Occipital lobe (tissue), 2 donors: Measurements from ENCODE around the gene MAST4. TPM values are rescaled to one million over a fixed set of nuclear protein-coding genes. Genes with fewer than 3 reads are reported as not detected.
"Not testable (repeated sequence)": the region's sequence is repeated elsewhere in the genome, so short reads cannot be mapped to it uniquely, and the experiment has no call there.

ENCODE experiments used
- DNase-seq: peaks from one replicate; lab custom pipeline; 2025; lab: John Stamatoyannopoulos, UW
- total RNA-seq: library from RNA; depleted of rRNA; stranded (reverse); fragments of >200 nt; gene quantifications from one replicate; pipeline ENCODE4 v1.2.3, GENCODE V29; 2014

MAST4 gene
- total RNA-seq, 1 donor from 2014 or later: 13.6 TPM

DNA sequence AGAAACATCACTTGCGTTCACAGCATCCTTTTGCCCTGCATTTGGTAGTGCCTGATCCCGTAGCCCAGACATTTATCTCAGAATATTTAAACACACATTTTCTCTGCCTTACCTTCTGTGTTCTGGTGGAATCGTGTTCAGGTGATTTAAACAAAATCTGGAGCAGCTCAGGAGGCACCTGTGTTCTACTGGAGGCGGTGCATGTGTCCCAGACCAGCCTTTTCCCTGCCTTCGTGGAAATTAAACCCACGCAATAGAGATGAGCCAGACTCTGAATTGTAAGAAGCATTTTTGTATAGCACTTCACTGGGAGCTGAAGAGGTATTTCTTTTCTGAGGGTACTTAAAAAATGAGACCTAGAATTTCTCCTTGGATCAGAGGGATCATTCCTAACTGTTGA, 212.5 kb downstream of the MAST4 start:
- DNase-seq: no peak

- no peak for DNase-seq
Observed at GRCh38 chr5:66810151-66810550, 214.0 kb downstream of the MAST4 start.

DNA sequence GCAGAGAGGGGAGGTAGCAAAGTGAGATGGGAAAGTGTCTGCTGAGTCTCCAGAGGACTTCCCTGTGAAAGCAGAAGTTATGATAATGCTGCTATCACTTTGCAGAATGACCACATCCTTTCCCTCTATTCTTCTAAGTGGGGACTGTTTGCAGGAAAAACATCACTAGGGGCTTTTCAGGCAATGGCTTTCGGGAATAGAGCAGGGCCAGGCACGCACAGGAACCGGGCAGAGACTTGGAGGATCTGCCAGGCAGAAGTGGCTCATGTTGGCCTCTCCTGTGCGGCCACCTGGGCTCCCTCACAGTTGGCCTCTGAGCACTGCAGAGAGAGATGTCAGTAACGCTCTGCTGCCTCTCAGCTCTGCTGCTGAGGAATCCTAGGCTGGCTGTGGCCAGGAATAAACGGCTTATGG, 214.7 kb downstream of the MAST4 start:
- no peak for DNase-seq

DNA sequence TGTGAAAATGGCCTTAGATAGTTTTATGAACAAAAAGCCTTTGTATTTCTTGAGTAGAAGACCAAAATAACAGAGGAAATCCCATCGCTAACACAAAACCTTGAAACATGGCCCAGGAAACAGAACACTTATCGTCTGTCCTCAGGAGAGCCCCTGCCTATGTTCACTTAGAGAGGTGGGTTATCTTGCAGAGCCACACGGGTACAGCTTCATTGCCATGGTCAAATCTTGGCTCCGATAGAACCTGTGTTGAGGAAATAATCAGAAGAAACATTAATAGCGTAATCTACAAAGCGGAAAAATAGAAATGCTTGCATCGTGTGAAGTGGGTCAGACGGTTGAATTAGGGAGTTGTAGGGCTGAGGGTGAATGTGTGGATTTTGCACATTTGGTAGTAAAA, 216.1 kb downstream of the MAST4 start:
- DNase-seq: no peak

- DNase-seq: no peak
Observed at GRCh38 chr5:66813306-66813705, 217.1 kb downstream of the MAST4 start.

GRCh38 chr5:66814146-66814991, 218.2 kb downstream of the MAST4 start:
- DNase-seq: no peak

GRCh38 chr5:66818304-66818934, 222.2 kb downstream of the MAST4 start:
- no peak for DNase-seq

DNA sequence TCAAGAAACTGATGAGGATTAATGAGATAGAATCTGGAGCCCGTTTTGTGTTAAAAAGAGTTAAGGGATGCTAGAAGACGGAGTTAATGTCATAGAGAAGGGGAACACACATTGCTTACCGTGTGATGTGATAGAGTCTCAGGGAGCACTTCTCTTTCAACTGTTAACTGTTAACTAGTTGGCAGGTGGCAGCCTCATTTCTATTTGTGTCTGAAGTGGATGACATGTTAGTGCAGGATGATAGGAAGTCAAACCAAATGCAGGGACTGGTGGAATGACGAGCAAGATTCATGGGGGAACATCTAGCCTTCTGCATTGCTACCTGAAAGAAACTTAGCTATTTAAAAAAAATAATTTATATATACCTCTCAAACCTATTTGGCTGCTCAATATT, 222.7 kb downstream of the MAST4 start:
- DNase-seq: no peak

DNA sequence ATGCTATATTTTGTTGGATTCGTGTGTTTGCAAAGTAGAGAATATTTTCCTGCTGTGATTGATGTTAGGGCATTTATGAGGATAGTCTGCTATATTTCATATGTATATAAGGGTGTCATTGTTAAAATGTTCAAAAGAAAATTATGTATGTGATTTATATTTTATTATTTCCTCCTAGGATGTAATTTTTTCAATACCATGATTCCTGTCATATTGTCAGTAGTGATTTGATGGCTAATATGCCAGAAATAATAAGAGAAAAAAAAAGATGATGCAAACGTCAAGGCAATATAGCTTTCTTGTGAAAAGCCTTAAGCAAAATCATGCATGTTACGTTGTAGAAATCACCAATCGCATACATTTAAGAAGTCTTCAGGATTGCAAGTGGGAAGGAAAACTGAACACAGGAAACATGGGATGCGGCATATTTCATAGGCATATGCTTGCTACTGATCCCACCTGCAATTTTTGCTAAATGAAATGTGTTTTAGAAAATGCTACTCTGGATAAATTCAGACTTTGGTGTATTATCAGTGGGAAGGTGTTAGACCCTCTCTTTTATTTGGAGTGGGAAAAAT, 224.5 kb downstream of the MAST4 start:
- no peak for DNase-seq

DNA sequence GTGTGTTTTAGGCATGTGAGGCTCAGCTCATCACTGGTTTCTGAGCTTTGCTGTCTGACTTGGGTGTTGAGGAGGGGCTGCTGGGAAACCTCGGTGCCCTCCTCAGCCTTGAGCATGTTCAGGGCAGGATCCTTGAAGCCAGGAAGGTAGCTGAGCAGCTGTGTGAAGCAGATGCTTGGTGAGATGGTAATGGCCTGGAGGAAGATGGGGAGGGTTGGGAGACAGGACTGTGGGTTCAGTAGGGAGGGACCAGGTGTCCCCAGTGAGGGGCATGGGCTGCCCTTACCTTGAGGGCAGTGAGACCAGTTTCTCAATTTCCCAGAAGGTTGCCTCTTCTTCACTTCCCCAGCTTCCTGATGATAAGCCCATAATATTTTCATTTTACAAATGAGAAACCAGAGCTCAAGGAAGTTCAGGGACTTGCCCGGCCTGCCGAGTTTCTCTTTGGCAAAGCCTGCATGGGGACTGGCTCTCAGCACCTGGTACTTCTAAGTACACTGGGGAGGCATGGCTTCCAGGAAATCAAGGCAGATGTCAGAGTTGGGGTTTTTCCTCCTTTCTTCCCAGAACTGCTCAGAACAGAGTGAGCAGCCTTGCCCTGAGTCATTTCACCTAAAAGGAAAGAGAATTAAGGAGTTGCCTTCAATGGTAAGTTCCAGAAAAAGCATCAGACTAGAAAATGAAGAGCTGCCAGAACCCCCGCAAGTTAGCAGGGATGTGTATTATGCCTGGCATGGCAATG, 225.7 kb downstream of the MAST4 start:
- DNase-seq: no peak

- not testable (repeated sequence) for DNase-seq
Observed at GRCh38 chr5:66822906-66823305, 226.7 kb downstream of the MAST4 start.

- no peak for DNase-seq
Observed at GRCh38 chr5:66824476-66824875, 228.3 kb downstream of the MAST4 start.

DNA sequence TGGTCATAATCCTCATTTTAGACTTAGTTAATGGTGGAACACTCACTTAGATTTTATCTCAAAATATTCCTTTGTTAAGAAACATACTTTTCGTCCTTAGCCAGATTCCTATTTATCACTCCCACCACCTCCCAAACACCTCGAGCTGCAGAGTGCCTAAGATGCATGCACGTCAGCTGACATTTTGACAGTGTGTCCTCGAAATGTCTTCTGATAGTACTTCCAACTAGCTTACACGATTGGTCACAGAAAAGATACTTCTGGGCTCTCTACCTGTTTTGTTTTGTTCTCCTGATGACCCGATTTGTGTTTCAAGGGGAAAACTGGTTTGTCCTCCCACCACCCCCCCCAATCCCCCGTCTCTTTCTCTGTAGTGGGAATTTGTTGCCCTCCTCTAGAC, 230.1 kb downstream of the MAST4 start:
- no peak for DNase-seq

- no peak for DNase-seq
Observed at GRCh38 chr5:66826696-66827095, 230.5 kb downstream of the MAST4 start.

DNA sequence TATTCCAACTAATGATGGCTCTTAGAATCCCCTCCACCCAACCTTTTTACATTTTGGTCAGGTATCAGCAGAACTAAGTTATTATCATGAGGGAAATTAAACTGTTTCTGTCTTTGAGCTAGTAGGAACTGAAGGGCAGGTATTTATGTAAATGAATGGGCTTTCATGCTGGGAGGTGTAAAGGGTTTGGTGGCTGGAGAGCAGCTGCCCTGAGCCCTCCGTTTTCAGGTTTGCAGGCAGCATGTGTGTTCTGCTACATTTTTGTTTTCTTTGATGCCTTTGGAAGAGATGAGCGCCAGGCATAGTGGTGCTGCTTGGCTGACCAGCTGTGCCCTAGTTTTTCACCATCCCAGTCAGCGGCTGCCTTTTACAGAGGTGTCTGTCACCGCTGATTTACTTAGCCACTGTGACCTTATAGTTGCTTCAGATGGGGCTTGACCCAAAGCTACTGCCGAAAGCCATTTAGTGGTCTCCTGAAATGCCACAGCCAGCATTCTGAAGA, 231.9 kb downstream of the MAST4 start:
- no peak for DNase-seq

DNA sequence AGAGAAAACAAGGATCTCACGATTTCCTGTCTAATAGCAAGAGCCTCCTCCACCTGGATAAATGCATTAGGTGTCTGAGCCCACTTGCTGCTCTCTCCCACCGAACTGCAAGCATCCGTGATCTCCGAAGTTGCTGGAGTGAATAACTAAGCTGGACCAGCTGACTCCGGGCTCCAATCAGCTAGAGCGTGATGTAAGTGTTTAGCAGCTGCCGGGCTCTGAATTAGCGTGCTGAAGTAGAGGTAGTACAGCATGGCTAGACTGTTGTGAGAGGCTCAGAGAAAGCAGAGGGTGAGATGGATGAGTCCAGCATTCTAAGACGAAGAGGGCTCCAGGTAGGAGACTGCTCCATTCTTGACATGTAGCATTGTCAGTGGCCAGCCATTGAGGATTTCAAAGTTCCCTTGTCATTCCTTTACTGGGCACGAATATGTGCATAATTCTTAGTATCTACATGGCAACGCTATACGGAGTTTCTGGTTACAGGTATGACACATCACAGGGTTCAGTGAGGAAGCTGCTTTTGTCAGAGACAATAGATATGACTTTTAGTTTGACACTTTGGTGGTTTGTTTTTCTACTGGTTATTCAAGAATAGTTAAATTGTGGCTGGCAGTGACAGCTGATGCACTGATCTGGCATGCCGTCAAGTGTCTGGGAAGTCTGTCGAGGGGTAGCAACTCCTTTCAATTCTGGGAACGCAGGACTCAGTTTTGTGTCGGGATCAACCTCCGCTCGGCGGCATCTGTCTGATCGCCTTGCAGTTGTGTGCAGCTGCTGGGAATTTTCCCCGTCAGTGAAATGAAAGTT, 232.6 kb downstream of the MAST4 start:
- peak; percentile 67 for DNase-seq

DNA sequence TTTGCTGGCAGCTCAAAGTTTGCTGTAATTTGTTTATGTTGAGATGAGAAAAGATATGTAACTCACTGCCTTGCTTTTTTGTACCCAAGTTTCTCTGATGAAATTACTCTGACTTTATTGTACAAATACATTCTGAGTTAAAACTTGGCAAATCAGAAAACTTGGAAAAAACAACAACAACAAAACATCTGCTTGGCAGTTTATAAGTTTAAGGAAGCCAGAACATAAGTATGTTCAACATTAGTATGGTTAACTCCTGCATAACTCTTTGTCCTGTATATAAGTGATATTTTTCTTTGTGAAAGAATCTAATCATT, 233.1 kb downstream of the MAST4 start:
- no peak for DNase-seq

GRCh38 chr5:66829826-66830225, 233.6 kb downstream of the MAST4 start:
- DNase-seq: no peak

DNA sequence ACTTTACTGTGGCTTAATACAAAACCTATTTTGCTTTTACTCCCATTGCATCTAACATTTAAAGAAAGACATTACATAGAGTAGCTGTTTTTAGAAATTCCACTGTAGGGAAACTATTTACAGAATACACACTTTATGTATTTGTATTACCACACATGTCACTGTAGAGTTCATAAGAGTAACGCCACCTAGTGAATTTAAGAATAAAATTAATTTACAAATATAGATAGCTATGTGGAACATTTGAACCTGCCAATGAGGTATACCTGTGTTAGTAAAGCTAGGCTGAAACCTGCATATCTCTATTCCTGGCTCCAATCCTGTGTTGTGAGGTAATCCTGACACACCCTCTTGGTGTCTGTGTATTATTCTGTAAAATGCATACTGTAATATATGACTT, 234.4 kb downstream of the MAST4 start:
- DNase-seq: no peak

DNA sequence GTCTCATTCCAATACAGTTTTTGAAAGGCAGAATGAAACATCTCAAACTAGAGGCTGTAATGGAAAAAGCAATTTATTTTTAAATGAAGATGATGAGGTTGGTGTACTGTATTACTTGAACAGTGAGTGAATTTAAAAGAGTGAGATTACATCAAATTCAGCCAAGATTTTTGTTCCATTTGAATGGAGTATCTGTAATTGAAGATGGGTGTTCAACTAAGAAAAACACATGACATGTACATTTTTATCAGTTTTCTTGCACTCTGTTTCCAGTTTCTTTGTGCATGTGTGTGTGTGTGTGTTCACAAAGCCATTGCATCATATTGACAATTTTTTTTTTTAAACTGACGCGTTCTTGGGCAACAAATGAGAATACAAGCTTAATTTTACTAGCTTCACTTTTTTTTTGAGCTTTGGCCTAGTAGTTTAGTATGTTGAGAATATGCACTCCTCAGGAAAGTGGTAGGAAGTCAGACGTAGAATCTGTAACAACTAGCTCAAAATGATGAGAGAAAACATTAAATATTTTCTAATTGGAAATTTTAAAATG, 243.5 kb downstream of the MAST4 start:
- no peak for DNase-seq

DNA sequence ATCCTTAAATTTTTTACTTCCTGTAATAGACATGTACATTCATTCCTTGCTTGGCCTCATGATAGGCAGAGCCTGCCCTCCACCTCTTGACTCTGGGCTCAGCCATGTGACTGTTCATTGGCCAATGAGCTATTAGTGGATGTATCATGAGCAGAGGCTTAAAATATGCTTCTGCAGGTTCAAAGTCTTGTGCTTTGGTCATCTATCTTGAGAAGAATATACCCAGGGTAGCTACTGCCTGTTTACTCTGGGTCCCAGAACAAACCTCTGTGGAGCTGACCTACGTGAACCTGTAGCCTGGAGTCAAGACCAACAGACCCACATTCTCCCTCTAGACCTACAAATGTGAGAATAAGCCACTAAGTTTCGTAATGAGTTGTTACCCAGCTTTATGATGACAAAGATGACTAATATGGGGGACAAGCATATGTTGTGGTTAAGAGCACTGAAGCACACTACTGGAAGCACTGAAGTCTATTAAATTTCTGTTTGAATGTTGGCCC, 244.4 kb downstream of the MAST4 start:
- DNase-seq: no peak
